Thyroid gland (tissue), 4 donors: ENCODE measurements around the gene PTPN18.

ENCODE experiments used
- POLR2A ChIP-seq, 2 donors: fragments of 450-650 bp; IDR thresholded peaks; one replicate each; pipeline ENCODE4 v1.6.1; 2017; ENCODE audit warnings: antibody characterized with exemption in 2 of 2, mild to moderate bottlenecking in 2 of 2, moderate library complexity in 1 of 2
- TF ChIP-seq, protein P1 (sequence below), 6 experiments: fragments of 200-600 bp in 3 of 6; fragments of 450-650 bp in 3 of 6; sonication (generic) in 3 of 6; IDR thresholded peaks; one replicate each; pipeline ENCODE4 v1.5.1; 2016 to 2019; ENCODE audit warnings: antibody characterized with exemption in 6 of 6, mild to moderate bottlenecking in 2 of 6, inconsistent platforms in 1 of 6, moderate library complexity in 1 of 6

DNA sequence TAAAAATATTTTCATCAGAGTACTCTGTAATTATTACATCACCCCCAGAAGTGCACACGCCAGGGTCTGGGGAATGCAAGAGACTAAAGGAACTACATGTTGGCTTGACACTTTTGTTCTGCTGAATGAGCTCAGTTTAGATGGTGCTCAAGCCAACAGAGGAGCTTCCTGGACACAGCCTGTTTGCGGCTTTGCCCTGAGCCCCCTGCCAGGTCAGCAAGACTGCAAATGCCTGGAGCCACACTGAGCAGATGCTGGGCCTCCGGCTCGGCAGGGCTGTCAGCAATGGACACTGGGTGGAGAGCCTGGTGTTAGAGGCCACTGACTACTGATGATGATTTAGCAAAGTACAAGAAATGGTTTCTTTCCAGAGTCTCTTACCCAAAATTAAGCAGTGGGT lies 31.9 kb downstream of the PTPN18 start:
- TF ChIP-seq, protein P1, sequence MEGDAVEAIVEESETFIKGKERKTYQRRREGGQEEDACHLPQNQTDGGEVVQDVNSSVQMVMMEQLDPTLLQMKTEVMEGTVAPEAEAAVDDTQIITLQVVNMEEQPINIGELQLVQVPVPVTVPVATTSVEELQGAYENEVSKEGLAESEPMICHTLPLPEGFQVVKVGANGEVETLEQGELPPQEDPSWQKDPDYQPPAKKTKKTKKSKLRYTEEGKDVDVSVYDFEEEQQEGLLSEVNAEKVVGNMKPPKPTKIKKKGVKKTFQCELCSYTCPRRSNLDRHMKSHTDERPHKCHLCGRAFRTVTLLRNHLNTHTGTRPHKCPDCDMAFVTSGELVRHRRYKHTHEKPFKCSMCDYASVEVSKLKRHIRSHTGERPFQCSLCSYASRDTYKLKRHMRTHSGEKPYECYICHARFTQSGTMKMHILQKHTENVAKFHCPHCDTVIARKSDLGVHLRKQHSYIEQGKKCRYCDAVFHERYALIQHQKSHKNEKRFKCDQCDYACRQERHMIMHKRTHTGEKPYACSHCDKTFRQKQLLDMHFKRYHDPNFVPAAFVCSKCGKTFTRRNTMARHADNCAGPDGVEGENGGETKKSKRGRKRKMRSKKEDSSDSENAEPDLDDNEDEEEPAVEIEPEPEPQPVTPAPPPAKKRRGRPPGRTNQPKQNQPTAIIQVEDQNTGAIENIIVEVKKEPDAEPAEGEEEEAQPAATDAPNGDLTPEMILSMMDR (IDR thresholded peaks at IDR 0.05), result no peak
- no peak for TF ChIP-seq POLR2A (IDR thresholded peaks at IDR 0.05)
